HCT116 (cell line): ENCODE results near the gene RHBDD1. TPM values are rescaled to one million over a fixed set of nuclear protein-coding genes. Genes with fewer than 3 reads are reported as not detected.

Experiments used
- total RNA-seq: library from RNA; stranded (reverse); gene quantifications from one replicate; pipeline ENCODE4 v1.2.1, GENCODE V29; 2021; ENCODE audit not compliant: unreplicated experiment

RHBDD1 gene
- total RNA-seq, 1 experiment from 2014 or later, result 73.8 TPM

Other genes with a start within 250 kb of the RHBDD1 start
- 88.8 TPM for gene IRS1, start 36.2 kb upstream of the RHBDD1 start, total RNA-seq